ENCODE data around the gene HSD3B1.
"Not testable (repeated sequence)": the region's sequence is repeated elsewhere in the genome, so short reads cannot be mapped to it uniquely, and the experiment has no call there.

HSD3B1 gene

GRCh38 chr1:119553302-119554071, 46.5 kb downstream of the HSD3B1 start:
- not testable (repeated sequence) for H3K27ac Mint-ChIP-seq; H3K36me3 Mint-ChIP-seq; ATAC-seq (replicated peaks); DNase-seq; H3K4me3 Mint-ChIP-seq; H3K27me3 Mint-ChIP-seq; H3K9me3 Mint-ChIP-seq; H3K4me1 Mint-ChIP-seq

GRCh38 chr1:119554183-119554582, 47.2 kb downstream of the HSD3B1 start:
- Mint-ChIP-seq H3K4me1 (no peaks in the 10 kb centered on the region), H3K9me3 (no peaks in the 10 kb centered on the region), H3K27me3 (no peaks in the 10 kb centered on the region), H3K36me3 (no peaks in the 10 kb centered on the region), H3K27ac (no peak overlapping the region), H3K4me3 (no peak overlapping the region)
- ATAC-seq (replicated peaks) (no peak), DNase-seq (no peak)

- H3K27me3 Mint-ChIP-seq: no peaks in the 10 kb centered on the region
- no peak overlapping the region for H3K4me3 Mint-ChIP-seq
- no peaks in the 10 kb centered on the region for H3K4me1 Mint-ChIP-seq
- DNase-seq (no peak), ATAC-seq (replicated peaks) (no peak)
- no peaks in the 10 kb centered on the region for H3K36me3 Mint-ChIP-seq
- H3K27ac Mint-ChIP-seq: no peak overlapping the region
- no peaks in the 10 kb centered on the region for H3K9me3 Mint-ChIP-seq
Observed at GRCh38 chr1:119556423-119556822, 49.4 kb downstream of the HSD3B1 start.

GRCh38 chr1:119560402-119560801, 53.4 kb downstream of the HSD3B1 start:
- H3K27me3 Mint-ChIP-seq; H3K9me3 Mint-ChIP-seq; H3K27ac Mint-ChIP-seq; DNase-seq; H3K36me3 Mint-ChIP-seq; H3K4me1 Mint-ChIP-seq; H3K4me3 Mint-ChIP-seq; ATAC-seq (replicated peaks): not testable (repeated sequence)

- Mint-ChIP-seq H3K9me3 (no peaks in the 10 kb centered on the region), H3K4me3 (no peak overlapping the region), H3K36me3 (no peaks in the 10 kb centered on the region), H3K27ac (no peak overlapping the region), H3K27me3 (peaks cover 8 to 13% of the 10 kb centered on the region in 2 donors), H3K4me1 (peaks cover 0 to 7% of the 10 kb centered on the region in 2 donors)
- DNase-seq: no peak
- ATAC-seq (replicated peaks): peak in 1 of 2 donors; percentile 48
Observed at GRCh38 chr1:119564548-119564947, 57.5 kb downstream of the HSD3B1 start.
